Peyer's patch (tissue), 4 donors: Measurements from ENCODE around the gene LMNTD1. TPM values are rescaled to one million over a fixed set of nuclear protein-coding genes. Genes with fewer than 3 reads are reported as not detected.

Source experiments
- DNase-seq, 3 donors: peaks; one replicate each; pipeline ENCODE4 v3.0.0-alpha.2; 2017 to 2019
- H3K27ac ChIP-seq, 4 donors: fragments of 200-600 bp; sonication (generic); one replicate each; pipeline ENCODE4 v1.5.1; 2016 to 2019
- H3K27me3 ChIP-seq, 2 donors: fragments of 200-600 bp; sonication (generic); one replicate each; pipeline ENCODE4 v1.5.1; 2019
- H3K36me3 ChIP-seq, 3 donors: fragments of 200-600 bp; sonication (generic); one replicate each; pipeline ENCODE4 v1.5.1; 2016 to 2019
- H3K4me1 ChIP-seq, 4 donors: fragments of 200-600 bp; sonication (generic); one replicate each; pipeline ENCODE4 v1.5.1; 2016 to 2019
- H3K4me3 ChIP-seq, 4 donors: fragments of 200-600 bp; sonication (generic); 1 replicate in 3 of 4; 2 replicates in 1 of 4; pipeline ENCODE4 v1.5.1; 2016 to 2019; ENCODE audit warnings: mild to moderate bottlenecking in 1 of 4
- H3K9me3 ChIP-seq, 4 donors: fragments of 200-600 bp; sonication (generic); one replicate each; pipeline ENCODE4 v1.5.1; 2016 to 2019; ENCODE audit warnings: mild to moderate bottlenecking in 1 of 4
- POLR2A ChIP-seq, 2 donors: fragments of 450-650 bp; IDR thresholded peaks; one replicate each; pipeline ENCODE4 v1.5.1; 2017; ENCODE audit warnings: antibody characterized with exemption in 2 of 2, mild to moderate bottlenecking in 2 of 2, moderate library complexity in 2 of 2
- total RNA-seq, 4 donors: library from RNA; depleted of rRNA; stranded (reverse); fragments of >200 nt; gene quantifications; one replicate each; pipeline ENCODE4 v1.1.0, GENCODE V29; 2016
- TF ChIP-seq, protein P1 (sequence below), 6 experiments: fragments of 450-650 bp in 4 of 6; fragments of 200-600 bp in 2 of 6; sonication (generic) in 1 of 6; IDR thresholded peaks; one replicate each; pipeline ENCODE4 v1.5.1; 2017 to 2019; ENCODE audit warnings: antibody characterized with exemption in 6 of 6, mild to moderate bottlenecking in 3 of 6, moderate library complexity in 1 of 6

The LMNTD1 gene
- total RNA-seq, 4 donors from 2014 or later, result not detected

DNA sequence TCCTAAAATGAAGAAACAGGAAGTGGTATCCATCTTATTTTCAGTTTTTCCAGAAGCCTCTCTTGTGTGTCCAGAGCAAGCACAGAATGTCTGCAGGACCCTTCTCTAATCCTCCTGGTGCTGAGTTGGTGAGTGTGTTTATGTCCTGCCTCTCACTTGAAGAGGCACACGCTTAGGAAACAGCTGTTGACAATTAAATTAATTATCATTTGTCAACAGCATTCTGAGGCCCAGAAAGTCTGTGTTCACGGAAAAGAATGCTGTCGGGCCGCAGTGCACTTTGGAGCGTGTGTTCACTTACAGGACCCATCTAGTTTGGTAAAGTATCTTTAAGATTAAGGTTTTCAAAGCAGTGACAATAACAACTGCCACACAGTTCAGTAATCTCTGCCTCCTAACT lies 70.5 kb downstream of the LMNTD1 start:
- DNase-seq, result no peak
- Histone ChIP-seq H3K4me3 (no peak overlapping the region), H3K36me3 (no peaks in the 10 kb centered on the region), H3K4me1 (no peaks in the 10 kb centered on the region), H3K27ac (no peak overlapping the region), H3K27me3 (no peaks in the 10 kb centered on the region), H3K9me3 (no peaks in the 10 kb centered on the region)
- TF ChIP-seq, protein P1, sequence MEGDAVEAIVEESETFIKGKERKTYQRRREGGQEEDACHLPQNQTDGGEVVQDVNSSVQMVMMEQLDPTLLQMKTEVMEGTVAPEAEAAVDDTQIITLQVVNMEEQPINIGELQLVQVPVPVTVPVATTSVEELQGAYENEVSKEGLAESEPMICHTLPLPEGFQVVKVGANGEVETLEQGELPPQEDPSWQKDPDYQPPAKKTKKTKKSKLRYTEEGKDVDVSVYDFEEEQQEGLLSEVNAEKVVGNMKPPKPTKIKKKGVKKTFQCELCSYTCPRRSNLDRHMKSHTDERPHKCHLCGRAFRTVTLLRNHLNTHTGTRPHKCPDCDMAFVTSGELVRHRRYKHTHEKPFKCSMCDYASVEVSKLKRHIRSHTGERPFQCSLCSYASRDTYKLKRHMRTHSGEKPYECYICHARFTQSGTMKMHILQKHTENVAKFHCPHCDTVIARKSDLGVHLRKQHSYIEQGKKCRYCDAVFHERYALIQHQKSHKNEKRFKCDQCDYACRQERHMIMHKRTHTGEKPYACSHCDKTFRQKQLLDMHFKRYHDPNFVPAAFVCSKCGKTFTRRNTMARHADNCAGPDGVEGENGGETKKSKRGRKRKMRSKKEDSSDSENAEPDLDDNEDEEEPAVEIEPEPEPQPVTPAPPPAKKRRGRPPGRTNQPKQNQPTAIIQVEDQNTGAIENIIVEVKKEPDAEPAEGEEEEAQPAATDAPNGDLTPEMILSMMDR (IDR thresholded peaks at IDR 0.05), result no peak
- no peak for TF ChIP-seq POLR2A (IDR thresholded peaks at IDR 0.05)

DNA sequence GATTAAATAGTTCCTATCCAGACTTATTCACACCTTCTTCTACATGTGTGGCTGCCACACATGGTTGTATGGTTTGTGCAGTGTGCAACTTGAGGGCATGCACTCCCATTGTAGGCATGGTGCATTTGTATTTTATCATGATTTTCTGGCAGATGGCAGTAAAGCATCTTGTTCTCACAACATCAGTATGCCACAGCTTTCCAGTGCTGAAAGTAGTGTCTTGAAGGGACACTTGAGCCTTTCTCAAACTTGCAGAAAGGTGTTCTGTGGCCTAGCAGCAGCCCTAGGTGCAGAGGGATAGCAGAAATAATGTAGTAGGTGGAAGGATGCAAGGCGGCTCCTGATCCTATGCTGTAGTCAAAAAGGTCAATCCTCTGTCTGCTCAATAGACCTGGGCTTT lies 72.9 kb downstream of the LMNTD1 start:
- no peaks in the 10 kb centered on the region for H3K4me1 ChIP-seq
- H3K4me3 ChIP-seq, result no peak overlapping the region
- H3K27me3 ChIP-seq, result no peaks in the 10 kb centered on the region
- no peaks in the 10 kb centered on the region for H3K9me3 ChIP-seq
- no peak for DNase-seq
- no peaks in the 10 kb centered on the region for H3K36me3 ChIP-seq
- H3K27ac ChIP-seq, result no peak overlapping the region
- TF ChIP-seq, protein P1 (IDR thresholded peaks at IDR 0.05), result no peak
- no peak for TF ChIP-seq POLR2A (IDR thresholded peaks at IDR 0.05)

DNA sequence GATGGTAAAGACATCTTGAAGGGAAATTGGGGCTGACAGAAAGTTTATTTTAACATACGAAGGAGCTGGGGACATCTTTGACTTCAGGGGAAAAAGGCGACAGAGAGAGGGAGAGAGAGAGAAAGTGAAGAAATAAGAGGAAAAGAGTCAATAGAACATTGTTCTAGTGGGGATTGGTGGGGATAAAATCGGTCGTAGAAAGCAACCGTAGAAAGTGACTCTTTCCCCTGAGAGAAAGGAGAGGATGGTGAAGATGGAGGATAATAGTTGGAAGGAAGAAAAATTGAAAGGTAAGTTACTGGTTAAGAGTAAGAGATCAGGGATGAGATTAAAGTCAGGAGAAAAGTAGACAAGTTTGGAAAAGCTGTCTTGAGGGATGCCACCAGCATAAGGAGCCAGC lies 75.9 kb downstream of the LMNTD1 start:
- TF ChIP-seq POLR2A (IDR thresholded peaks at IDR 0.05), result no peak
- TF ChIP-seq, protein P1 (IDR thresholded peaks at IDR 0.05), result no peak

GRCh38 chr12:25472453-25472852 lies 80.6 kb downstream of the LMNTD1 start:
- Histone ChIP-seq H3K9me3 (no peaks in the 10 kb centered on the region), H3K27me3 (no peaks in the 10 kb centered on the region), H3K36me3 (no peaks in the 10 kb centered on the region), H3K4me3 (no peak overlapping the region), H3K4me1 (no peaks in the 10 kb centered on the region), H3K27ac (no peak overlapping the region)
- no peak for DNase-seq
- TF ChIP-seq POLR2A (IDR thresholded peaks at IDR 0.05), result no peak
- TF ChIP-seq, protein P1 (IDR thresholded peaks at IDR 0.05), result no peak

More for the DNA sequence above, 75.9 kb downstream of the LMNTD1 start:
- Histone ChIP-seq H3K27ac (no peak overlapping the region), H3K4me3 (no peak overlapping the region), H3K9me3 (no peaks in the 10 kb centered on the region), H3K36me3 (no peaks in the 10 kb centered on the region), H3K4me1 (no peaks in the 10 kb centered on the region), H3K27me3 (no peaks in the 10 kb centered on the region)
- no peak for DNase-seq

DNA sequence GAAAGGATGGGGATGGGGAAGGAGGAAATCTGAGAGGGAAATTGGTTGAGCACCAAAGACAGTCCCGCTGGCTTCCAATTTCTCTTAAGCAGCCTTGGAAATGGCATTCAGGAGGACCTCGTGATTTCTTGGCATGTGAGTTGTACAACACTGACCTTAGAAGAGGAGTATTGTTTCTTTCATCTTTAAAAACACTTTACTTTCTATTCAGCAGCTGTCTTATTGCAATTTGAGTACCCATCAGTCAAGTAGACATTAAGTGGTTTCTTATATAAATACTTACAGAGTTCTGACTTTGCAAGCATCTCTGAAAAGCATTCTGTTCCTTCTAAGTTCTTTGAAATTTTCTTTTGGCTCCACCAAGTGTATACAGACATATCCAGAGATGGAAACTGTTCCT lies 83.2 kb downstream of the LMNTD1 start:
- no peak overlapping the region for H3K4me3 ChIP-seq
- H3K4me1 ChIP-seq, result no peaks in the 10 kb centered on the region
- H3K27me3 ChIP-seq, result no peaks in the 10 kb centered on the region
- TF ChIP-seq POLR2A (IDR thresholded peaks at IDR 0.05), result no peak
- TF ChIP-seq, protein P1 (IDR thresholded peaks at IDR 0.05), result no peak
- H3K36me3 ChIP-seq, result no peaks in the 10 kb centered on the region
- H3K27ac ChIP-seq, result no peak overlapping the region
- no peak for DNase-seq
- no peaks in the 10 kb centered on the region for H3K9me3 ChIP-seq

GRCh38 chr12:25469368-25469767 lies 83.7 kb downstream of the LMNTD1 start:
- H3K4me3 ChIP-seq, result no peak overlapping the region
- H3K27me3 ChIP-seq, result no peaks in the 10 kb centered on the region
- no peaks in the 10 kb centered on the region for H3K36me3 ChIP-seq
- no peak for TF ChIP-seq POLR2A (IDR thresholded peaks at IDR 0.05)
- TF ChIP-seq, protein P1 (IDR thresholded peaks at IDR 0.05), result no peak
- no peaks in the 10 kb centered on the region for H3K9me3 ChIP-seq
- H3K27ac ChIP-seq, result no peak overlapping the region
- no peaks in the 10 kb centered on the region for H3K4me1 ChIP-seq
- no peak for DNase-seq
